ENCODE results near the gene TEX2. TPM values are rescaled to one million over a fixed set of nuclear protein-coding genes. Genes with fewer than 3 reads are reported as not detected.

Gene TEX2
- total and polyA plus RNA-seq, 2 of the 13 experiments (the other 11 are each of a cell fraction or from before 2014, with no cell fraction given) = 21.4 to 37.7 TPM

- no peak for TF ChIP-seq STAT6 (CRISPR knock-in tag; IDR thresholded peaks at IDR 0.05; ENCODE audit: borderline replicate concordance)
- TF ChIP-seq ZNF343 (CRISPR knock-in tag; IDR thresholded peaks at IDR 0.05) = no peak
- TF ChIP-seq PHF8 (CRISPR knock-in tag; IDR thresholded peaks at IDR 0.05) = peak; percentile 74
- TF ChIP-seq ATF4 (CRISPR knock-in tag; IDR thresholded peaks at IDR 0.05) = no peak
- no peak; the same call in 1 of the 2 replicates for TF ChIP-seq ZNF276 (CRISPR knock-in tag; IDR thresholded peaks at IDR 0.05; ENCODE audit: low read depth)
- TF ChIP-seq GATAD2A (CRISPR knock-in tag; IDR thresholded peaks at IDR 0.05) = peak; percentile 59
These were observed 661 bp downstream of the TEX2 start (continued) for GRCh38 chr17:64262198-64262999.

Measured in HepG2 (cell line).